D721Med (cell line): ENCODE measurements around the gene SERF1A.
"Not testable (repeated sequence)": the region's sequence is repeated elsewhere in the genome, so short reads cannot be mapped to it uniquely, and the experiment has no call there.

ENCODE experiments used
- DNase-seq: peaks from one replicate; pipeline ENCODE4 v3.0.0; 2011; ENCODE audit warnings: low spot score; ENCODE audit not compliant: insufficient read length
- FAIRE-seq: peaks from 2 replicates; lab custom pipeline; 2011; peaks lifted over from hg19 to GRCh38; lab: Jason Lieb, UNC

SERF1A gene

DNA sequence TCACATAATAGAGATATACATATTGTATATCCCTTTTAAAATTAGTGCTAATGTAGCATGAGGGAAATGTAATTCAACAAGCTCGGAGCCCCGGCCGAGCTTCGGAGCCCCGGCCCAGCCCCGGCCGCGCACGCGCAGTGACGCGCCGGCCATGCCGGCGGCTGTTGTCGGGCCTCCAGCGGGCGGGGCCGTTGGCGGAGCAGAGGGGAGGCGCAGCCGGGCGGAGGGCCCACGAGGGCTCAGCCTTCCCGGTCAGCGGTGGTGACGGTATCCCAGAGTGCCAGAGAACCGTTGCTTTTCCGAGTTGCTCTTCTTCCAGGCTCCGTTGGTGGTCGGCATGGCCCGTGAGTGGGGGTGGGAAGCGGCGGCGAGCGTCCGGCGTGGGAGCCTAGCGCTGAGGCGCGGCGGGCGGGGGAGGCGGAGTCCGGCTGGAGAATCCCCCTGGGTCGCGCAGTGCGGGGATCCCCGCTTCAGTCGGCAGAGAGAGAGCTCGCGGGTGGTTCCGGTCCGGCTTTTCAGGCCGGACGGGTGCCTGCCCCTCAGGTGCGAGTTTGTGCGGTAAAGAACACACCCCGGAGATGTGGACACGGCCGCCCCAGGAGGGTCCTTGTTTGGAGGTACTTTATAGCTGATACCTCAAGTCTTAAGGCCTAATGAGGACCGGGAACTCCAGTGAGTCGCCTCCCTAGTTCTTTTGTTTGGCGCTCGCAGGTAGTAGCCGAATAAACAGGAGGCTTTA lies at the start of gene SERF1A:
SERF1A (plus strand) TSS at position 137 of the 739 bp plus-strand sequence; CDS start at position 338, 201 bp downstream.
- not testable (repeated sequence) for DNase-seq, FAIRE-seq

DNA sequence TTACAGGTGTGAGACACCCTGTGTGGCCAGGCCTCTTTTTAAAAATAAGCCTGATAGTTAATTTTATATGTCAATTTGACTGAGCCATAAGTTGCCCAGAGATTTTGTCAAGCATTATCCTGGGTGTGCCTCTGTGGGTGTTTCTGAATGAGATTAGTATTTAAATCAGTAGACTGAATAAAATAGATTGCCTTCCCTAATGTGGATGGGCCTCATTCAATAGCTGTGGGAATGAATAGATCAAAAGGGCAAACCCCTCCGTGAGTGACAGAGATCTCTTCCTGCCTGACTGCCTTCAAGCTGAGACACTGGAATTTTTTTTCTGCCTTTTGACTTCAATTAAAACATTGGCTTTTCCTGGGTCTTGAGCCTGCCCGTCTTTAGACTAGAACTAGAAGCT lies 33.7 kb upstream of the SERF1A start:
- not testable (repeated sequence) for DNase-seq, FAIRE-seq

DNA sequence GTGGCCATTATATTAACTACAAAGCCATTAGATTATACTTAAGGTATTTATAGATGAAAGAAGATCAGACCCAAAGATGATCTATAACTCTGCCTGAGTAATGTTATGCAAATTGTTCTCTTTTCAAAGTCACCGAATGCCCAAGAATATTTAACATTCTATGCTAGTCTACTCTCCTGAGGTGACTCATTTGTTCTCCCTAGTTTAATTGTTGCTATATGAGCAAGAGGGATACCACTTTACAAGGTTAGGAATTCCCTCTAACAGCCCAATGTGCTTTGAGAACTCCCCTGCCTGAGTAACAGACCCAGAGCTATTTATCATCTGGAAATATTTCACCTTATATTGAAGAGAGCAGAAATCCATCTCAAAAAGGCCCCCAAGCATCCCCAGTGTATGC lies 29.8 kb upstream of the SERF1A start:
- FAIRE-seq, DNase-seq: not testable (repeated sequence)

DNA sequence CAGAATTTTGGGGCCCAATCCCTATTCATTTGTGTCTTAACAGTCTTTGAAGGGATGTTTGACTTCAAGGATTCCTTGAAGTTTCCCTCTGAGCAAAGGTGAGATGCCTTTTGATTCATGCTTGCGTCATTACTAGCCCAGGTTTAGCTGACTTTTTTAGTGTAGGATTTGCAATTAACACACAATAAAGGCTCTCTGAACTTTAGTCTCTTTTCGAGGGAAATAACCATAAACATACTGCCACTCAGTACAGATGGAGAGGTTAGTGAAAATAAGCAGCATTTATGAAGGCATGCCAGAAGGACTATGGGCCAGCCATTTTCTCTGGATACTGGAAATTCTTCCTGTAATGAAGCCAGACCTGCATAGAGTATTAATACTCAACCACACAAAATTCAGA lies 4.4 kb upstream of the SERF1A start:
- not testable (repeated sequence) for DNase-seq, FAIRE-seq

DNA sequence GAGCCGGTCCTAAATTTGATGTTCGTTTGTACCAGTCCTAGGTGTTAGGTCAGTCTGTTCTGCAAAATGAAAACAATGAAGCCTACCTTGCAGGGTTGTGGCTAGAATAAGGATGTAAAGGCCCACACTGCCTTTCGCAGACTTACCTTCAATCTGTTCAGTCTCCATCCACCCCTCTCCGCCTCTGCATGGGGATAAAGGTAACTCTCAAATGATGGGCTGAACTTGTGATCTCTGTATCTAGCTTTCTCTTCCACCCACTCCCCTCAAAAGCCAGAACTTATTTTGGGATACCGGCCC lies 753 bp downstream of the SERF1A start:
- not testable (repeated sequence) for DNase-seq
- peak; percentile 21 for FAIRE-seq

DNA sequence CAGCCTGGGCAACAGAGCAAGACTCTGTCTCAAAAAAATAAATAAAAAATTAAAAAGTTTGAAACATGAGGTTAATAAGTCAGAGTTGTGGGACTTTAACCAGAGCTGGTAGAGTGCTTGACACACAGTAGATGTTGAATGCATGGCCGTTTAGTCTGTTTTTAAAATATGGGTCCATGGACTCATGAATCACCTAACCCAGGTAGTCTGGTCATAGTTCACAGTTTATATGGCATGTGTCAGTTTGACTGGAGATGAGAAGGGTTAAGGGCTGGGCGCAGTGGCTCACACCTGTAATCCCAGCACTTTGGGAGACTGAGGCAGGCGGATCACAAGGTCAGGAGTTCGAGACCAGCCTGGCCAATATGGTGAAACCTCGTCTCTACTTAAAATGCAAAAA lies 6.2 kb downstream of the SERF1A start:
- not testable (repeated sequence) for DNase-seq, FAIRE-seq

DNA sequence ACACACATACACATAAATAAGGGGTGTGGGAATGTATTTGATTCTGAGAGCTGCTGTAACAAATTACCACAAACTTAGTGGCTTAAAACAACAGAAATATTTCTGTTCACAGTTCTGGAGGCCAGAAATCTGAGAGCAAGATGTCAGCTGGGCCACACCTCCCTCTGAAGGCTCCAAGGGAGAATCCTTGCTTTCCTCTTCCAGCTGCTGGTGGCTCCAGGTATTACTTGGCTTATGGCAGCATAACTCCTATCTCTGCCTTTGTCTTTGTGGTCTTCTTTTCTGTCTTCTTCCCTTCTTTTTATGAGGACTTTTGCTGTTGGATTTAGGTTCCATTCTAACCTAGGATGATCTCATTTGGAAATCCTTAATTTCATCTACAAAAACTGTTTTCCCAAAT lies 16.4 kb downstream of the SERF1A start:
- DNase-seq: not testable (repeated sequence)

DNA sequence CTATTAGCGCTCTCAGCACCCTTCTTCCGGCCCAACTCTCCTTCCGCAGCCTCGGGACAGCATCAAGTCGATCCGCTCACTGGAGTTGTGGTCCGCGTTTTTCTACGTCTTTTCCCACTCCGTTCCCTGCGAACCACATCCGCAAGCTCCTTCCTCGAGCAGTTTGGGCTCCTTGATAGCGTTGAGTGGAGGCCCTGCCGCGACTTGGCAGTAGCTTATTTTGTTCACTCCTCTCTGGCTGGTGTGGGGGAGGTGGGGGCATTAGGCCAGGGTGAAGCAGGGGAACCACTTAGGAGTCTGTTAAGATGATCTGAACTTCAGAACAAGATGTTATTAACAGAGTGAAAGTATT lies 24.7 kb downstream of the SERF1A start:
- DNase-seq, FAIRE-seq: not testable (repeated sequence)

More for the DNA sequence above, 16.4 kb downstream of the SERF1A start:
- not testable (repeated sequence) for FAIRE-seq

DNA sequence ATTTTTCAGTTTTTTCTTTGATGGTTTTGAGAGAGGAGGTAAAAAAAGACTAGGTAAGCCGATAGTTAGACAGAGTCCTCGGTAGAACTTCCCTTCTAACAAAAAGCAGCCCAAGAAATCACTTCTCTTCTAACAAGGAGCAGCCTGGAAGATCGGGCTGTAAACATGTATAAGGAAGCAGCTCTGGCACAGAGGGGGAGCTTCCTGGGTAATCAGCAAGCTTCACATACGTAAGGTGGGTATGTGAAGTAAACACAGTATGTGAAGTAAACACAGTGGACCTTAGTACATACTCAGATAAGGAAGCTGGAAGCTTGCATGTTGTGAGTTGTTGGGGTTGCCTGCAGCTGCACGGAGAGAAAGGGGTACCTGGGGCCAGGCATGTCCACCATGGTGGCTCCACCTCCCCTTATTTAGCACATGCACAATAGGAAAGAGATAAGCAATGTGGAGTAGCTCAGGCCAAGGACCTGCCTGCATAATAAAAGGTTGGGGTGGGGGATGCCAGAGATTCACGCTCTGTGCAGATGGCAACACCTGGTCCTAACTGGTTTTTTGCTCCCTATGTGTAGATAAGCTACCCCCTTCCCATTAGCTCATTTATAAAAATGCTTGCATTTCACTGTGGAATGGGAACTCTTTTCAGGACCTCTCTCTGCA lies 31.4 kb downstream of the SERF1A start:
- FAIRE-seq, DNase-seq: not testable (repeated sequence)

DNA sequence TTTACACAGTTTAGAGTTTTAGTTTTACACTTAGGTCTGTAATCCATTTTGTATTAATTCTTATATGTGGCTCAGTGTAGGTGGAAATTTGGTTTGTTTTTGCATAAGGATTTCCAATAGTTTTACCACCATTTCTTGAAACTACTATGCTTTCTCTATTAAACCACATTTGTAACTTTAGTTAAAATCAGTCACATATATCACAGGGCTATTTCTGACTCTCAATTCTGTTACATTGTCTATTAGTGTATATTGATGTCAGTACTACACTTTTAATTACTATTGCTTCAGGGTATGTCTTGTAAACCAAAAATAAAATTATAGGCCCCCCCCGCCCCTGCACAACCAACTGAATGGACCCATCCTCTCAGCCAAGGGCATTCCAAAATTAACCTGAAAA lies 32.1 kb downstream of the SERF1A start:
- DNase-seq, FAIRE-seq: not testable (repeated sequence)

DNA sequence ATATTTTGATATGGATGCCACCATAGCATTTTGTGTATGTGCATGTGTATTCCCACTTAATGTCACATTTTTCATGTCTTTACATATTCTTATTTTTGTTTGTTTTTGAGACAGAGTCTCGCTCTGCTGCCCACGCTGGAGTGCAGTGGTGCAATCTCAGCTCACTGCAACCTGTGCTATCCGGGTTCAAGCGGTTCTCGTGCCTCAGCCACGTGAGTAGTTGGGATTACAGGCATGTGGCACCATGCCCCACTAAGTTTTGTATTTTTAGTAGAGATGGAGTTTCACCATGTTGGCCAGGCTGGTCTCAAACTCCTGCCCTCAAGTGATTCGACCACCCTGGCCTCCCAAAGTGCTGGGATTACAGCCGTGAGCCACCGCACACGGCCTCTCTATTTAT lies 52.6 kb downstream of the SERF1A start:
- not testable (repeated sequence) for DNase-seq, FAIRE-seq
